ENCODE measurements around the gene SLC6A2. TPM values are rescaled to one million over a fixed set of nuclear protein-coding genes. Genes with fewer than 3 reads are reported as not detected.

Gene SLC6A2
- total and polyA plus RNA-seq, 9 of the 15 experiments (the other 6 are each of a cell fraction or from before 2014, with no cell fraction given): not detected

DNA sequence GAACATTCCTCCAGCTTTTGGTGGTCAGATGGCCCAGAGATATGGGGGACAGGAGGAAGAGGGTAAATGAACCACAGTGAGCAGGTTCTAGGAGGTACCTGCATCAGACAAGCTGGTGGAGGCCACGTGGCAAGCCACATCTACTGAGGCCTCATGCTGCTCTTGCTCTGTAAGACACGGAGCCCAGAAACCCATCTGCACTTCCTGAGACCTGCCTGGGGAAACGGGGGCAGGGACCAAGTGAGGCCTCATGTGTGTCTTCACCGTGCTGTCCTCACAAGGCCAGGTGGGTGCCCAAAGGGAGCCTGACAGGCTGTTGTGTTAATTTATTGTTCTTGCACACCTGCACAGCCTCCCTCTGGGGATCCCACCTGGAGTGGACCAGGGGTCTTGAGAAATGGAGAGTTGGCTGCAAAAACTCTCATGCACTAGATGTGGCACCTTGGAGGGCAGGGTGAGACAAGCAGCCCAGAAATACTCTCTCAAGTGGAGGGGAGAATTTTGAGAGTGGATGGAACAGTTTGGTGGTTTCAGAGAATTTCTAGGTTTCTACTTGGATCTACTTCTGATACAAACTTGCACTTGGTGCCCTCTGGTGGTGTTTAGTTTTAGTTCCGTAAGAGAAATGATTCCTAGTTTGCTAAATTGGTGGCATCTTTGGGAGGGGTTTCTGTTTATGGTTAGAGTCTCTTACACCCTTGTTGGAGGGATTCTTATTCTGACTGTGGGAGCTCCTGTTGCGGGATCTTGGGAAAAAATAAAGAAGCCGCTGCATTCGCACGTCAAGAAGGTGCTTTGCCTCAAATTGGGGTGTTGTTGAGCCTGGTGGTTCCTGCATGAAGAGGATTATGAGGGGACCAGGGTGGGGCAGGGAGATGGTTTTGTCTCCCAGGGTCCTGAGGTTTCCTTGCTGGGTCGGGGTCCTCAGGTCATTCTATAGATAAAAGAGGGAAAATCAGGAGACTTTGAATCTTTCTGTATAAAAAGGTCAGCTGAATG is 47.5 kb downstream of the SLC6A2 start (continued):
- no peak for TF ChIP-seq ZBTB1 (CRISPR knock-in tag; IDR thresholded peaks at IDR 0.05; ENCODE audit: borderline replicate concordance, low read depth)
- no peak for TF ChIP-seq TFE3 (CRISPR knock-in tag; IDR thresholded peaks at IDR 0.05)
- peak; percentile 46; the same call in 1 of the 2 replicates for TF ChIP-seq SMC3 (conservative IDR thresholded peaks at IDR 0.05; ENCODE audit: insufficient read depth, low read depth, low read length)
- no peak for TF ChIP-seq EZH2 (IDR thresholded peaks at IDR 0.05; ENCODE audit: borderline replicate concordance, low read depth, low read length)
- TF ChIP-seq KDM1A (IDR thresholded peaks at IDR 0.05): no peak
- TF ChIP-seq, protein P1, sequence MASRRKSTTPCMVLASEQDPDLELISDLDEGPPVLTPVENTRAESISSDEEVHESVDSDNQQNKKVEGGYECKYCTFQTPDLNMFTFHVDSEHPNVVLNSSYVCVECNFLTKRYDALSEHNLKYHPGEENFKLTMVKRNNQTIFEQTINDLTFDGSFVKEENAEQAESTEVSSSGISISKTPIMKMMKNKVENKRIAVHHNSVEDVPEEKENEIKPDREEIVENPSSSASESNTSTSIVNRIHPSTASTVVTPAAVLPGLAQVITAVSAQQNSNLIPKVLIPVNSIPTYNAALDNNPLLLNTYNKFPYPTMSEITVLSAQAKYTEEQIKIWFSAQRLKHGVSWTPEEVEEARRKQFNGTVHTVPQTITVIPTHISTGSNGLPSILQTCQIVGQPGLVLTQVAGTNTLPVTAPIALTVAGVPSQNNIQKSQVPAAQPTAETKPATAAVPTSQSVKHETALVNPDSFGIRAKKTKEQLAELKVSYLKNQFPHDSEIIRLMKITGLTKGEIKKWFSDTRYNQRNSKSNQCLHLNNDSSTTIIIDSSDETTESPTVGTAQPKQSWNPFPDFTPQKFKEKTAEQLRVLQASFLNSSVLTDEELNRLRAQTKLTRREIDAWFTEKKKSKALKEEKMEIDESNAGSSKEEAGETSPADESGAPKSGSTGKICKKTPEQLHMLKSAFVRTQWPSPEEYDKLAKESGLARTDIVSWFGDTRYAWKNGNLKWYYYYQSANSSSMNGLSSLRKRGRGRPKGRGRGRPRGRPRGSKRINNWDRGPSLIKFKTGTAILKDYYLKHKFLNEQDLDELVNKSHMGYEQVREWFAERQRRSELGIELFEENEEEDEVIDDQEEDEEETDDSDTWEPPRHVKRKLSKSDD (conservative IDR thresholded peaks at IDR 0.05; ENCODE audit: low read length): no peak
- no peak for TF ChIP-seq ATF1 (CRISPR knock-in tag; IDR thresholded peaks at IDR 0.05)
- TF ChIP-seq ATF1 (tag; IDR thresholded peaks at IDR 0.05): no peak
- TF ChIP-seq DEAF1 (CRISPR knock-in tag; IDR thresholded peaks at IDR 0.05): 0 out of 2 replicates have a peak, but pooled peaks have one; percentile 20
- TF ChIP-seq HDAC8 (tag; IDR thresholded peaks at IDR 0.05): no peak
- no peak for TF ChIP-seq KLF10 (CRISPR knock-in tag; IDR thresholded peaks at IDR 0.05)

Measured in K562 (cell line).